HG02623 (cell line): ENCODE measurements around the gene SLC16A13.
"Not testable (repeated sequence)": the region's sequence is repeated elsewhere in the genome, so short reads cannot be mapped to it uniquely, and the experiment has no call there.

ENCODE experiments used
- ATAC-seq: cut with Tn5 transposase; IDR thresholded peaks from one replicate; pipeline ENCODE4 v1.9.1; 2021; ENCODE audit warnings: moderate library complexity; ENCODE audit not compliant: unreplicated experiment

The SLC16A13 gene

GRCh38 chr17:7035591-7036368 is at the start of gene SLC16A13:
SLC16A13 (plus strand) TSS chr17:7036015; CDS start chr17:7036383, 368 bp downstream.
- ATAC-seq = peak; percentile 88

GRCh38 chr17:6986676-6987075 is 49.1 kb upstream of the SLC16A13 start:
- no peak for ATAC-seq

- ATAC-seq = no peak
Observed at GRCh38 chr17:6989779-6990178, 46.0 kb upstream of the SLC16A13 start.

DNA sequence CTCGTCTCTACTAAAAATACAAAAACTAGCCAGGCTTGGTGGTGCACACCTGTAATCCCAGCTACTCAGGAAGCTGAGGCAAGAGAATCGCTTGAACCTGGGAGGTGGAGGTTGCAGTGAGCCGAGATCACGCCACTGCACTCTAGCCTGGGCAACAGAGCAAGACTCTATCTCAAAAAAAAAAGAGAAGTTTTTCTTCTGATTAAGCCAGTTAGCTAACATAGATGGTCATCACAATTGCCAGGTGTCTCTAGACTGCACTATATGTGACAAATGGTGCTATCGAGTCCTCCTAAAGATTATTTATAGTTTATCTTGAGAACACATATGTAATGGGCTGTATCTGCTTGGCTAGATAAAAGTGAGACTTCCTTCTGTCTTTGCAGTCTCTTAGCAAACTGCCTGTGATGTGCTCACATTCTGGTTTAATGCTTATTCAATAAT is 42.2 kb upstream of the SLC16A13 start:
- ATAC-seq = not testable (repeated sequence)

DNA sequence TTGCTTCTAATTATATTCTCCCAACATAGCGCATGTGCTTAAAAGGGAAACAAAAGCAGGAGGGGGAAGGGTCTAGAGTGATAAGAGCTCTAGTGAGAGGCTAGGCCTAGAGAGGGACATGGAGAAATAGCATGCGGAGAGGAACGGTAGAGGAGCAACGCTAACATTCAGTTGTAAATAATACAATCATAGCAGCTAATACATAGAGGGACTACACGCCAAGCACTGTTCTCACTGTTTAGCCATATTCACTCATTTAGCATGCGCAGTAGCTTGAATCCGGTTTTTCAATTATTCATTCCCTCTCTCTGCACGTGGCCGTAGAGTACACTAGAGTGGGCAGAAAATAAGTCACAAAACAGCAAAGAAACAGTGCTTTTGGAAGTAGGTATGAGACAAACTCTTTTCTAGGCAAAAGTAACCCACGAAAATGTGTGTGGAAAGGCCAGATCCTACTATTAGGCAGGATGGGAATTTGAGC is 41.7 kb upstream of the SLC16A13 start:
- ATAC-seq = no peak

DNA sequence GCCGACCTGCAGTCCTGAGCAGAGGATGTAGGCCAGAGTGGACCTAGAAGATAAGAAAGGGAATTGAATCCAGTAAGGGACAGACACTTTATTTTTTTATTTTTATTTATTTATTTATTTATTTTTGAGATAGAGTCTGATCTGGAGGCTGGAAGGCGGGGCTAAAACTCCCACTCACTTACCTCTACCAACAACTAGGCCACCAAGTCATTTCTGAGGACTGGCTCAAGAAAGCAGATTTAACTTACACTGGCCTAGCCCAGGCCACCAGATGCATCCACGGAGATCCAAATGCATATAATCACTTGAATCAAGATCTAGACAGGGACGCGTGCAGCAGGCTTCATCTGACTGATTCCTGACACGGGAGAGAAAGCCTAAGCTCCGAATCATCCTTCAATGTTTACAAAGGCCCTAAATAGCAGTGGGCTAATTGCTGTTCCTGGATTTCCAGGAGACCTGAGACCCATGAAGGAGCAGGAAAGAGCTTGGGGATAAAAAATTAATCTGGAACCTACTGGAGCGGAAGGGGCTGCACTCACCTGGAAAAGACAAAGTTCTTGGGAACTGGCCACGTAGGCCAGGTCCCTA is 41.1 kb upstream of the SLC16A13 start:
- ATAC-seq = no peak

GRCh38 chr17:6995500-6996255 is 40.1 kb upstream of the SLC16A13 start, which contains the start of gene ALOX12:
ALOX12 (plus strand) TSS chr17:6996049; CDS start chr17:6996118, 69 bp downstream.
- ATAC-seq = no peak

- ATAC-seq = no peak
Observed at GRCh38 chr17:6996256-6997011, 39.4 kb upstream of the SLC16A13 start.

GRCh38 chr17:6997171-6997570 is 38.6 kb upstream of the SLC16A13 start:
- ATAC-seq = no peak

DNA sequence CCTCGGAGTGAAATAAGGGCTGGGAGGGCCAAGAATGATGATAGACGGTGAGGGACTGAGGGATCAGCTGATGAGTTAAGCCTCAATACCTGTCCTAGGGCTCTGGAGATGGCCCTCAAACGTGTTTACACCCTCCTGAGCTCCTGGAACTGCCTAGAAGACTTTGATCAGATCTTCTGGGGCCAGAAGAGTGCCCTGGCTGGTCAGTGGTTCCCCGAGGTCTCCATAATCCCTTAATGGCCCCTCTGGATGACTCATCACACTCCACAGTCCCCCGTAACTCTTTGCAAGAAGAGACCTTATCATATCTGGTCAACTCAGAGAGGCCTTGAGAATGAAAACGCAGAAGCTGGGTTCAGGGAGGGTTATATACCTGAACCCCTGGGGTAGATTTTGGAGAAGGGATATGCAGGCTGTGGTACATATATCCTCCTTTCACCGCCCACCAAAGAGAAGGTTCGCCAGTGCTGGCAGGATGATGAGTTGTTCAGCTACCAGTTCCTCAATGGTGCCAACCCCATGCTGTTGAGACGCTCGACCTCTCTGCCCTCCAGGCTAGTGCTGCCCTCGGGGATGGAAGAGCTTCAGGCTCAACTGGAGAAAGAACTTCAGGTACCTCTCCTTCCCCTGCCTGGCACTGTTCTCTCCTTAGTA is 36.8 kb upstream of the SLC16A13 start:
- ATAC-seq = no peak

- no peak for ATAC-seq
Observed at GRCh38 chr17:7001318-7001961, 34.4 kb upstream of the SLC16A13 start.

DNA sequence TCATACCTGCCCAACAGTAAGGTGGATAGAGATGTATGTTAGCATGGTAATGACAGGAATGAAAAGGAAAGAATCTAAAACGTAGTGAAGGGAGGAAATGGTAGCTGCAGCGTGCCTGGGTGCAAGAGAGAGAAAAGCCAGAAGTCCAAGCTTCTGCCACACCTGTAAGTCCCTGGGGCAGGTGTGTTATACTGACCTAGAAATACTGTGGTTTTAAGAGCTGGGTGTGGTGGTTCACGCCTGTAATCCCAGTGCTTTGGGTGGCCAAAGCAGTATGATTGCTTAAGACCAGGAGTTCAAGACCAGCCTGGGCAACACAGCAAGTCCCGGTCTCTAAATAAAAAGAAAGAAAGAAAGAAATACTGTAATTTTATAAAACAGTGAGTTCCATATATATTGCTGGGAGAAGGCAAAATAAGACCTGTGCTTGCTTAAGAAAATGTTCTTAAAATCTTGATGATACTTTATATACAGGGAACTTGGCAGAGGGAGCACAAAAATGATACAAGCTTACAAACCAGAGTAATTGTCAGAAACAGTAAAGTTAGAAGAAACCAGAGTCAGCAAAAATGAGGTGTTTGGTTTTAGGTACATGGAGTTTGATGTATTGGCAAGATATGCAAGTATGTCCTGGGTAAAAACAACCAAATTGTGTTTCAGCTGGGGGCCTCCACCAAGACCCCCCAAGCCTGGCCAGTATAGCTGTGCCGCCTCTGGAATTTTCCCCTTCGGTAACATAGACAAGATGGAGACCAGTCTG is 33.3 kb upstream of the SLC16A13 start:
- no peak for ATAC-seq

DNA sequence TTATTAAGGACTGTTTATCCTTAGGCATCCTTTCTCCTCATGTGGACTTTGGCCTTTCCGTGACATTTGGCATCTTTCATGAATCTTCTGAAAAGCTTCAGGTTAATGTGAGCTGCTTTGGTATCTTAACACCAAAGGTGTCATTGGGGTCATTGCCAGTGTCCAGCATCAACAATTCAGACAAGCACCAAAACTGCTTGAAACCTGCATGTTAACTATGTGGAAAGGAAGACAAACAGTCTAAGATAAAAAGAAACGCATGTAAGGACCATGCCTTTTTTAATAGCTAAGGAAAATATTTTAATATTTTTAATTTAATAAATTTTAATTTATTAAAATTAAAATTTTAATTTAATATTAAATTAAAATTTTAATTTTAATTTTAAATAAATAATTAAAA is 32.1 kb upstream of the SLC16A13 start:
- no peak for ATAC-seq

GRCh38 chr17:7004398-7005253 is 31.2 kb upstream of the SLC16A13 start:
- no peak for ATAC-seq

GRCh38 chr17:7005716-7006115 is 30.1 kb upstream of the SLC16A13 start:
- no peak for ATAC-seq

- no peak for ATAC-seq
Observed at GRCh38 chr17:7007143-7007542, 28.7 kb upstream of the SLC16A13 start.

DNA sequence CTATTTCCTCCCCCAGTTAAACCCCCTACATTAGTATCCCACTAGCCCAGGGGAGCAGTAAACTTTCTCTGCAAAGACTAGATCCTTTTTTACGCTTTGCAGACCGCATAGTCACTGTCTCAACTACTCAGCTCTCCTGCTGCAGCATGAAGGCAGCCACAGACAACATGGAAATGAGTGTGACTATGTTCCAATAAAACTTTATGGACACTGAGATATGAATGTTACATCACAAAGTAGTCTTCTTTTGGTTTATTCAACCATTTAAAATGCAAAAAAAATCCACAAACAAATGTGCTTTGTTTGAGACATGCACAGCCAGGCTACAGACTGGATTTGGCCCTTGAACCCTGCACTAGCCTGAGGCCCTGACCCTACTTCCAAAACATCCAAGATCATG is 25.3 kb upstream of the SLC16A13 start:
- ATAC-seq = no peak

DNA sequence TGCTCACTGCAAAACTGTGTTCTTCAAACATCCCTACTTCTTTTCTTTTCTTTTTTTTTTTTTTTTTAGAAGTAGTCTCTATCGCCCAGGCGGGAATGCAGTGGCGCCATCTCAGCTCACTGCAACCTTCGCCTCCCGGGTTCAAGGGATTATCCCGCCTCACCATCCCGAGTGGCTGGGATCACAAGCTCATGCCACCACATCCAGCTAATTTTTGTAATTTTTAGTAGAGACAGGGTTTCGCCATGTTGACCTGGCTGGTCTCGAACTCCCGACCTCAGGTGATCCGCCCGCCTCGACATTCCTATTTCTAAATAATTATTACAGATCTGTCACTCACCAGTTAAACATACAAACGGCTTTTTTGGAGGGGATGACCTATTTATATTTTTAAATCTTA is 24.4 kb upstream of the SLC16A13 start:
- ATAC-seq = no peak
